HG03457 (cell line): ENCODE data around the gene OMA1.
A peak's percentile ranks its signal among the peaks of the same experiment; 100 is the strongest.
"Not testable (repeated sequence)": the region's sequence is repeated elsewhere in the genome, so short reads cannot be mapped to it uniquely, and the experiment has no call there.

Source experiments
- ATAC-seq: cut with Tn5 transposase; IDR thresholded peaks from one replicate; pipeline ENCODE4 v1.9.1; 2021; ENCODE audit warnings: moderate number of reproducible peaks; ENCODE audit not compliant: unreplicated experiment

OMA1 gene

GRCh38 chr1:58573705-58574591 is 27.4 kb upstream of the OMA1 start:
- ATAC-seq = peak; percentile 95

- ATAC-seq = no peak
Measured at GRCh38 chr1:58573138-58573537, 26.6 kb upstream of the OMA1 start.

- no peak for ATAC-seq
Measured at GRCh38 chr1:58572690-58573089, 26.2 kb upstream of the OMA1 start.

- ATAC-seq = no peak
Measured at GRCh38 chr1:58571616-58572015, 25.1 kb upstream of the OMA1 start.

- no peak for ATAC-seq
Measured at GRCh38 chr1:58570817-58571216, 24.3 kb upstream of the OMA1 start.

- ATAC-seq = no peak
Measured at GRCh38 chr1:58570094-58570493, 23.6 kb upstream of the OMA1 start.

GRCh38 chr1:58568911-58569310 is 22.4 kb upstream of the OMA1 start:
- ATAC-seq = no peak

GRCh38 chr1:58568271-58568860 is 21.8 kb upstream of the OMA1 start:
- ATAC-seq = no peak

GRCh38 chr1:58566339-58566738 is 19.8 kb upstream of the OMA1 start:
- no peak for ATAC-seq

- not testable (repeated sequence) for ATAC-seq
Measured at GRCh38 chr1:58563715-58564114, 17.2 kb upstream of the OMA1 start.

GRCh38 chr1:58561633-58562032 is 15.1 kb upstream of the OMA1 start:
- ATAC-seq = no peak

- ATAC-seq = no peak
Measured at GRCh38 chr1:58555393-58555792, 8.9 kb upstream of the OMA1 start.

- no peak for ATAC-seq
Measured at GRCh38 chr1:58551186-58552140, 4.9 kb upstream of the OMA1 start.

- not testable (repeated sequence) for ATAC-seq
Measured at GRCh38 chr1:58549291-58549690, 2.8 kb upstream of the OMA1 start.

- ATAC-seq = no peak
Measured at GRCh38 chr1:58548371-58548770, 1.8 kb upstream of the OMA1 start.

- peak; percentile 31 for ATAC-seq
Measured at GRCh38 chr1:58545591-58546519, 671 bp downstream of the OMA1 start.

- ATAC-seq = no peak
Measured at GRCh38 chr1:58543260-58543659, 3.3 kb downstream of the OMA1 start.

- ATAC-seq = no peak
Measured at GRCh38 chr1:58539553-58539952, 7.0 kb downstream of the OMA1 start.

GRCh38 chr1:58538821-58539220 is 7.7 kb downstream of the OMA1 start:
- ATAC-seq = no peak

GRCh38 chr1:58531842-58532241 is 14.7 kb downstream of the OMA1 start:
- ATAC-seq = not testable (repeated sequence)
